Measurements from ENCODE around the gene EZH1. TPM values are rescaled to one million over a fixed set of nuclear protein-coding genes. Genes with fewer than 3 reads are reported as not detected.

The EZH1 gene
- total RNA-seq, 1 donor from 2014 or later: 32.2 TPM

DNA sequence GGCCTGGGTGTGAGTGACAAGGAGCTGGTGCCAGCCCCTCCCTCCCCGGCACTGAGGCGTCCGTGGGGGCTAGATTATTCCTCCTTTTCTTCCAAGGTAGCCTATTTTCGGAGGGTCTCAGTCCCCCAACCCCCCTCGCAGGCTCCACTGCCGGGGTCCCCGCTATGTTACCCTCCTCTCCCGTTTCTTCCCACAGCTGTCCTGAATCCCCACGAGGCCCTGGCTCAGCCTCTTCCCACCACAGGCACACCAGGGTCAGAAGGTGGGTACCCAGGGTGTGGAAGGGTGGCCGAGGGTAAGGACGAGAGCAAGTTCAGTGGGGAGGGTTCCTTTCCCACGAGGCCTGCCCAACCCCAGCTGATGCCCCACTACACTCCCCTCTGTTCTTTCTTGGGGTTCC lies 16.8 kb upstream of the EZH1 start:
- Mint-ChIP-seq H3K27me3 (ENCODE audit: unreplicated experiment) (peaks cover 12% of the 10 kb centered on the region), H3K27ac (ENCODE audit: unreplicated experiment) (no peak overlapping the region), H3K4me3 (ENCODE audit: unreplicated experiment) (peak overlapping the region; percentile 57), H3K36me3 (ENCODE audit: unreplicated experiment) (no peaks in the 10 kb centered on the region), H3K4me1 (ENCODE audit: low read depth, unreplicated experiment) (peaks cover 5% of the 10 kb centered on the region), H3K9me3 (ENCODE audit: unreplicated experiment) (no peaks in the 10 kb centered on the region)
- DNase-seq: no peak
- TF ChIP-seq, protein P1, sequence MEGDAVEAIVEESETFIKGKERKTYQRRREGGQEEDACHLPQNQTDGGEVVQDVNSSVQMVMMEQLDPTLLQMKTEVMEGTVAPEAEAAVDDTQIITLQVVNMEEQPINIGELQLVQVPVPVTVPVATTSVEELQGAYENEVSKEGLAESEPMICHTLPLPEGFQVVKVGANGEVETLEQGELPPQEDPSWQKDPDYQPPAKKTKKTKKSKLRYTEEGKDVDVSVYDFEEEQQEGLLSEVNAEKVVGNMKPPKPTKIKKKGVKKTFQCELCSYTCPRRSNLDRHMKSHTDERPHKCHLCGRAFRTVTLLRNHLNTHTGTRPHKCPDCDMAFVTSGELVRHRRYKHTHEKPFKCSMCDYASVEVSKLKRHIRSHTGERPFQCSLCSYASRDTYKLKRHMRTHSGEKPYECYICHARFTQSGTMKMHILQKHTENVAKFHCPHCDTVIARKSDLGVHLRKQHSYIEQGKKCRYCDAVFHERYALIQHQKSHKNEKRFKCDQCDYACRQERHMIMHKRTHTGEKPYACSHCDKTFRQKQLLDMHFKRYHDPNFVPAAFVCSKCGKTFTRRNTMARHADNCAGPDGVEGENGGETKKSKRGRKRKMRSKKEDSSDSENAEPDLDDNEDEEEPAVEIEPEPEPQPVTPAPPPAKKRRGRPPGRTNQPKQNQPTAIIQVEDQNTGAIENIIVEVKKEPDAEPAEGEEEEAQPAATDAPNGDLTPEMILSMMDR (IDR thresholded peaks at IDR 0.05; ENCODE audit: partially characterized antibody, unreplicated experiment): no peak

DNA sequence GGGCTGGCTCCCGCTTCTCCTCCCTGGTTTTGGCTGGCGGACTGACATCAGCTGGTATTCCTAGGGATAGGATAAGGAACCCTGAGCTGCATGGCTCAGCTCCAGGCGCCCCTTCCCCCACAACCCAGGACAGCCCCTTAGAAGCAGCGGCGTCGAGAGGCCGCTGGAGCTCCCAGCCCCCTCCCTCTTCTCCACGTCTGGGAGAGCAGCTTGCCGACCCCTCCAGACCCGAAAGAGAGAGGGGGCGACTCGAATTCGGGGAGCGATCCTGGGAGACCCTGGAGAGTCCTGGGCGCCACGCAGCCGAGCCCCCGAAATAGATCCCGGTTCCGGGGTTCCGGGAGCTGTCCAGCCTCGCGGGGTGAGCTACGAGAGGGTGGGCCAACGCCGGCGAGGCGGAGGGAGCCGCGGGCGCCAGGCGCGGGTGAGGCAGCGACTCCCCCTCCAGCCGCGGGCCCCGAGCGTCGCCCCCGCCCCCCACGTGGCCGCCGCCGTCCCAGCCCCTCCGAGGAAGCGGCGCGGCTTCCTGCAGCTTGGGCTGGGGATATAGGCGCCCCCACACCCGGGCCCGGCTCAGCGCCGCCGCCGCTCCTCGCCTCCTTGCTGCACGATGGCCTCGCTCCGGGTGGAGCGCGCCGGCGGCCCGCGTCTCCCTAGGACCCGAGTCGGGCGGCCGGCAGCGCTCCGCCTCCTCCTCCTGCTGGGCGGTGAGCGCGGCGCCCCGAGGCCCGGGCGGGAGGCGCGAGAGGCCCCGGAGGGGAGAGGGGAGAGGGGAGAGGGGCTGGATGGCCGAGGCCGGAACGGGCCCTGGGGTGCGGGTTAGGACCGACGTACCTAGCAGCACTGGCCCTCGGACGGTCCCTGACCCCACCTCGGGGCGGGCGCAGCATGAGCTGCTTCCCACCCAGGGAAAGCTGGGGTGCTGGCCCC lies 16.1 kb upstream of the EZH1 start, which contains the start of gene RAMP2:
RAMP2 (plus strand) TSS at position 576 of the 930 bp plus-strand sequence; CDS start at position 611, 35 bp downstream.
- Mint-ChIP-seq H3K4me3 (ENCODE audit: unreplicated experiment) (peak within 1 kb of the TSS; percentile 65), H3K36me3 (ENCODE audit: unreplicated experiment) (no peaks in the 10 kb centered on the region), H3K9me3 (ENCODE audit: unreplicated experiment) (no peaks in the 10 kb centered on the region), H3K27me3 (ENCODE audit: unreplicated experiment) (peaks cover 12% of the 10 kb centered on the region), H3K27ac (ENCODE audit: unreplicated experiment) (no peak within 1 kb of the TSS), H3K4me1 (ENCODE audit: low read depth, unreplicated experiment) (peaks cover 5% of the 10 kb centered on the region)
- DNase-seq: peak; percentile 66
- TF ChIP-seq, protein P1 (IDR thresholded peaks at IDR 0.05; ENCODE audit: partially characterized antibody, unreplicated experiment): no peak

DNA sequence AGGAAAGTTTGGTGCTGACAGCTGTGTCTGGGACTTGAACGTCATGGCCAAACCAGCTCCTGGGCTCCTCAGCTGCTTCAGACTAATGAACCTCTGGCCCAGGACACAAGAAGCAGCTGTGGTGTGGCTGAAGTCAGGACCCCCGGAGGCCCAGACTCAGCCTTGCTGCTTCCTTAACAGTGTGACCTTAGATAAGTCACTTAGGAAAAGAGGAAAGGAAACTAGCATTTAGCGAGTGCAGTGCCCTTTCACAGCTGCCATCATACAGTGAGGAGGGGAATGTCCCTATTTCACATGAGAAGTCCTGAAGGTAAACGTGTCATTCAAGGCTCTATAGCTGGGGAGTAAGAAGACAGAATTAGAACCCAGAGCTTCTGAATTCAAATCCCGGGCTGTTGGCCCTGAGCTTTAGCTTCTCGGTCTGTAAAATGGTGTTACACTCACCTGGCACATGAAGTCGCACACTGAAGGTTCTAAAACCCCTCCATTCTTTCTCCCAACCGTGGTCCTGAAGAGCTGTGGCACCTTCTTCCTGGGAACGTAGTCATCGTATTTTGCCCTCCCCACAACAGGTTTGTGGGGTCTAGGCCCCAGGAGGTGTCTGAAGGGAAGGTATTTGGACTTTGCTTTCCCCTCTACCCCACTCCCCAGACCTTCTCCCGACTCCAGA lies 15.3 kb upstream of the EZH1 start:
- H3K9me3 Mint-ChIP-seq (ENCODE audit: unreplicated experiment): no peaks in the 10 kb centered on the region
- H3K4me3 Mint-ChIP-seq (ENCODE audit: unreplicated experiment): peak overlapping the region; percentile 65
- TF ChIP-seq, protein P1 (IDR thresholded peaks at IDR 0.05; ENCODE audit: partially characterized antibody, unreplicated experiment): no peak
- no peak for DNase-seq
- H3K27me3 Mint-ChIP-seq (ENCODE audit: unreplicated experiment): peaks cover 9% of the 10 kb centered on the region
- no peak overlapping the region for H3K27ac Mint-ChIP-seq (ENCODE audit: unreplicated experiment)
- peaks cover 5% of the 10 kb centered on the region for H3K4me1 Mint-ChIP-seq (ENCODE audit: low read depth, unreplicated experiment)
- no peaks in the 10 kb centered on the region for H3K36me3 Mint-ChIP-seq (ENCODE audit: unreplicated experiment)

DNA sequence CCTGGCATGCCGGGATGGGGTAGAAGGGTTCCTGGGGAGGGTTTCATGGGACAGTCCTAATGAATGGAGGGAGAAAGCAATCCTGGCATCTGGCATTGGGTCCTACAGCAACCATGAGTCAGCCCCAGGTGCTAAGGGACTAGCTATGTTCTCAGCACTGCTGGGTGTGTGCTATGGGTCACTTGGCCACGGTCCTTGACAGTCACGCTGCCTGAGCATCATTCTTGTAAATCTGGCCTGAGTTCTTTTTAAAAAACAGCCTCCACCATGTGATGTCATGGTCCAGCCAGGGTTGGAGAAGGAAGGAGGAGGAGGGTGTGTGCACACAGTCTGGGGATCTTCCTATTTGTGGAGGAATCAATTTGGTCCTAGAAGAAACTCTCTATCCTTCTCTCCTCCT lies 9.9 kb upstream of the EZH1 start:
- H3K27ac Mint-ChIP-seq (ENCODE audit: unreplicated experiment): no peak overlapping the region
- TF ChIP-seq, protein P1 (IDR thresholded peaks at IDR 0.05; ENCODE audit: partially characterized antibody, unreplicated experiment): no peak
- H3K4me1 Mint-ChIP-seq (ENCODE audit: low read depth, unreplicated experiment): no peaks in the 10 kb centered on the region
- no peak for DNase-seq
- no peaks in the 10 kb centered on the region for H3K9me3 Mint-ChIP-seq (ENCODE audit: unreplicated experiment)
- H3K4me3 Mint-ChIP-seq (ENCODE audit: unreplicated experiment): no peak overlapping the region
- H3K36me3 Mint-ChIP-seq (ENCODE audit: unreplicated experiment): no peaks in the 10 kb centered on the region
- H3K27me3 Mint-ChIP-seq (ENCODE audit: unreplicated experiment): peaks cover 5% of the 10 kb centered on the region

Data from glutamatergic neuron (in vitro differentiated cells).